GM21360 (cell line): ENCODE data around the gene TAS1R2.

Source experiments
- ATAC-seq: cut with Tn5 transposase; IDR thresholded peaks from one replicate; pipeline ENCODE4 v1.9.1; 2021; ENCODE audit warnings: mild to moderate bottlenecking, moderate library complexity; ENCODE audit not compliant: unreplicated experiment

TAS1R2 gene

GRCh38 chr1:18828224-18828623 is 31.2 kb downstream of the TAS1R2 start:
- no peak for ATAC-seq

GRCh38 chr1:18823438-18823837 is 36.0 kb downstream of the TAS1R2 start:
- no peak for ATAC-seq

- ATAC-seq: no peak
Measured at GRCh38 chr1:18820791-18821641, 38.4 kb downstream of the TAS1R2 start.

GRCh38 chr1:18819986-18820790 is 39.3 kb downstream of the TAS1R2 start:
- no peak for ATAC-seq

- ATAC-seq: no peak
Measured at GRCh38 chr1:18819203-18819602, 40.3 kb downstream of the TAS1R2 start.

GRCh38 chr1:18817795-18818435 is 41.5 kb downstream of the TAS1R2 start:
- no peak for ATAC-seq

- no peak for ATAC-seq
Measured at GRCh38 chr1:18817316-18817715, 42.1 kb downstream of the TAS1R2 start.

GRCh38 chr1:18816808-18817207 is 42.7 kb downstream of the TAS1R2 start:
- ATAC-seq: no peak

- no peak for ATAC-seq
Measured at GRCh38 chr1:18814874-18815531, 44.5 kb downstream of the TAS1R2 start.

GRCh38 chr1:18814425-18814824 is 45.0 kb downstream of the TAS1R2 start:
- ATAC-seq: no peak

- no peak for ATAC-seq
Measured at GRCh38 chr1:18812453-18812939, 47.0 kb downstream of the TAS1R2 start.

GRCh38 chr1:18811733-18812452 is 47.6 kb downstream of the TAS1R2 start:
- ATAC-seq: no peak

GRCh38 chr1:18809953-18810899 is 49.2 kb downstream of the TAS1R2 start:
- ATAC-seq: no peak

- ATAC-seq: no peak
Measured at GRCh38 chr1:18808550-18808949, 50.9 kb downstream of the TAS1R2 start.

GRCh38 chr1:18807334-18808063 is 52.0 kb downstream of the TAS1R2 start:
- ATAC-seq: no peak

GRCh38 chr1:18805925-18806849 is 53.3 kb downstream of the TAS1R2 start:
- ATAC-seq: no peak

- ATAC-seq: no peak
Measured at GRCh38 chr1:18805150-18805879, 54.1 kb downstream of the TAS1R2 start.
